Endodermal cell (in vitro differentiated cells): ENCODE measurements around the gene PKNOX1. TPM values are rescaled to one million over a fixed set of nuclear protein-coding genes. Genes with fewer than 3 reads are reported as not detected.
A peak's percentile ranks its signal among the peaks of the same experiment; 100 is the strongest.

Experiments used
- DNase-seq: peaks from one replicate; pipeline ENCODE4 v3.0.0-alpha.2; 2017
- H3K27ac ChIP-seq: 2 replicates; pipeline ENCODE4 v1.5.1; 2013; ENCODE audit warnings: mild to moderate bottlenecking, low read depth, low read length, moderate library complexity
- H3K27me3 ChIP-seq: 2 replicates; pipeline ENCODE4 v1.6.1; 2013; ENCODE audit warnings: mild to moderate bottlenecking, low read length, moderate library complexity; ENCODE audit not compliant: insufficient read depth, control insufficient read depth, poor library complexity, severe bottlenecking
- H3K36me3 ChIP-seq: 2 replicates; pipeline ENCODE4 v1.7.0; 2013; ENCODE audit warnings: mild to moderate bottlenecking, low read length, moderate library complexity; ENCODE audit not compliant: control insufficient read depth, insufficient read depth
- H3K4me1 ChIP-seq: one replicate; pipeline ENCODE4 v1.7.0; 2013; ENCODE audit warnings: low read length; ENCODE audit not compliant: control insufficient read depth, insufficient read depth
- H3K4me3 ChIP-seq: 2 replicates; pipeline ENCODE4 v1.5.1; 2013; ENCODE audit warnings: mild to moderate bottlenecking, low read length, moderate library complexity
- H3K9ac ChIP-seq: 2 replicates; pipeline ENCODE4 v1.6.1; 2013; ENCODE audit warnings: mild to moderate bottlenecking, low read length, moderate library complexity; ENCODE audit not compliant: poor library complexity, severe bottlenecking; ENCODE audit errors: extremely low read depth
- H3K9me3 ChIP-seq: 2 replicates; pipeline ENCODE4 v1.6.1; 2013; ENCODE audit warnings: mild to moderate bottlenecking, low read length, moderate library complexity; ENCODE audit not compliant: control insufficient read depth
- H3K27ac Mint-ChIP-seq: 2 replicates; pipeline ENCODE4 v1.8.0; 2020; ENCODE audit warnings: mixed read lengths
- H3K27me3 Mint-ChIP-seq: 2 replicates; pipeline ENCODE4 v1.8.0; 2021; ENCODE audit warnings: mild to moderate bottlenecking, mixed read lengths; ENCODE audit not compliant: insufficient read depth
- H3K36me3 Mint-ChIP-seq: 2 replicates; pipeline ENCODE4 v1.8.0; 2020; ENCODE audit warnings: low read depth, mixed read lengths
- H3K4me1 Mint-ChIP-seq: 2 replicates; pipeline ENCODE4 v1.8.0; 2020; ENCODE audit warnings: mixed read lengths
- H3K4me3 Mint-ChIP-seq: 2 replicates; pipeline ENCODE4 v1.8.0; 2020; ENCODE audit warnings: mild to moderate bottlenecking, moderate library complexity, mixed read lengths
- H3K9me3 Mint-ChIP-seq: 2 replicates; pipeline ENCODE4 v1.8.0; 2020; ENCODE audit warnings: mild to moderate bottlenecking, mixed read lengths
- CTCF ChIP-seq: fragments of 200-600 bp; sonication (generic); conservative IDR thresholded peaks from 2 replicates; pipeline ENCODE4 v1.5.0; 2021; ENCODE audit warnings: antibody characterized with exemption, mild to moderate bottlenecking
- WGBS, 2 experiments: methylation state at CpG; one replicate each; pipeline versions ENCODE4 v1.1.5 to v1.1.7; 2013; ENCODE audit warnings: missing lambda C conversion rate in 2 of 2, mixed read lengths in 1 of 2; ENCODE audit not compliant: insufficient coverage in 1 of 2, insufficient read length in 1 of 2; 5-methylcytosine and 5-hydroxymethylcytosine counted together
- total RNA-seq, 2 donors: library from RNA; stranded (reverse); fragmentation: NEBNext Ultra II Directional in 1 of 2; extraction: Animal tissue kit (Norgen Biotek cat#: 25700) in 1 of 2; gene quantifications; 2 replicates in 1 of 2; 3 replicates in 1 of 2; pipeline ENCODE4 v1.2.1, GENCODE V29; 2021

Gene PKNOX1
- total RNA-seq, 2 donors from 2014 or later = 25.9 to 29.9 TPM

- no peak for TF ChIP-seq CTCF
- Mint-ChIP-seq H3K4me1 (peaks cover 37% of the 10 kb centered on the region), H3K9me3 (no peaks in the 10 kb centered on the region), H3K36me3 (no peaks in the 10 kb centered on the region), H3K27ac (peak overlapping the region; percentile 92), H3K4me3 (no peak overlapping the region), H3K27me3 (no peaks in the 10 kb centered on the region)
- Histone ChIP-seq H3K9ac (no peak overlapping the region), H3K27me3 (no peaks in the 10 kb centered on the region), H3K36me3 (no peaks in the 10 kb centered on the region), H3K4me1 (peaks cover 15% of the 10 kb centered on the region), H3K4me3 (no peak overlapping the region), H3K9me3 (peaks cover under 1% of the 10 kb centered on the region), H3K27ac (no peak overlapping the region)
- DNase-seq = peak; percentile 62
- 78 to 81% methylated on average over 7 of the region's 7 CpGs for WGBS, 2 experiments
Observed at GRCh38 chr21:42970946-42971653, 3.3 kb upstream of the PKNOX1 start.

- peak; percentile 84 for DNase-seq
Observed at GRCh38 chr21:42971897-42972275, 2.5 kb upstream of the PKNOX1 start.

GRCh38 chr21:42973309-42973990, 912 bp upstream of the PKNOX1 start:
- Mint-ChIP-seq H3K4me1 (peaks cover 48% of the 10 kb centered on the region), H3K4me3 (peak overlapping the region; percentile 33), H3K27ac (peak overlapping the region; percentile 81), H3K36me3 (peaks cover 17% of the 10 kb centered on the region), H3K9me3 (no peaks in the 10 kb centered on the region), H3K27me3 (no peaks in the 10 kb centered on the region)
- peak overlapping the region; percentile 66 for H3K27ac ChIP-seq
- peaks cover 15% of the 10 kb centered on the region for H3K4me1 ChIP-seq
- WGBS, 2 experiments = 77 to 95% methylated on average over 7 to 19 of the region's 19 CpGs
- H3K36me3 ChIP-seq = peaks cover 22% of the 10 kb centered on the region
- H3K9ac ChIP-seq = peak overlapping the region; percentile 25
- DNase-seq = peak; percentile 63
- peak overlapping the region; percentile 73 for H3K4me3 ChIP-seq
- H3K27me3 ChIP-seq = no peaks in the 10 kb centered on the region
- peaks cover 22% of the 10 kb centered on the region for H3K9me3 ChIP-seq
- no peak for TF ChIP-seq CTCF

More at GRCh38 chr21:42971897-42972275, 2.5 kb upstream of the PKNOX1 start:
- 46 to 51% methylated on average over 3 of the region's 3 CpGs for WGBS, 2 experiments
- Mint-ChIP-seq H3K36me3 (peaks cover 7% of the 10 kb centered on the region), H3K4me3 (no peak overlapping the region), H3K4me1 (peaks cover 44% of the 10 kb centered on the region), H3K27me3 (no peaks in the 10 kb centered on the region), H3K9me3 (no peaks in the 10 kb centered on the region), H3K27ac (peak overlapping the region; percentile 92)
- Histone ChIP-seq H3K27me3 (no peaks in the 10 kb centered on the region), H3K4me3 (no peak overlapping the region), H3K9ac (no peak overlapping the region), H3K9me3 (peaks cover 8% of the 10 kb centered on the region), H3K36me3 (peaks cover 7% of the 10 kb centered on the region), H3K27ac (peak overlapping the region; percentile 30), H3K4me1 (peaks cover 15% of the 10 kb centered on the region)
- no peak for TF ChIP-seq CTCF
